ENCODE results near the gene CYP27B1.

Gene CYP27B1

GRCh38 chr12:57730336-57731067, 36.4 kb downstream of the CYP27B1 start:
- H3K4me3 ChIP-seq (ENCODE audit: low read depth, low read length), result no peak overlapping the region
- TF ChIP-seq, protein P1, sequence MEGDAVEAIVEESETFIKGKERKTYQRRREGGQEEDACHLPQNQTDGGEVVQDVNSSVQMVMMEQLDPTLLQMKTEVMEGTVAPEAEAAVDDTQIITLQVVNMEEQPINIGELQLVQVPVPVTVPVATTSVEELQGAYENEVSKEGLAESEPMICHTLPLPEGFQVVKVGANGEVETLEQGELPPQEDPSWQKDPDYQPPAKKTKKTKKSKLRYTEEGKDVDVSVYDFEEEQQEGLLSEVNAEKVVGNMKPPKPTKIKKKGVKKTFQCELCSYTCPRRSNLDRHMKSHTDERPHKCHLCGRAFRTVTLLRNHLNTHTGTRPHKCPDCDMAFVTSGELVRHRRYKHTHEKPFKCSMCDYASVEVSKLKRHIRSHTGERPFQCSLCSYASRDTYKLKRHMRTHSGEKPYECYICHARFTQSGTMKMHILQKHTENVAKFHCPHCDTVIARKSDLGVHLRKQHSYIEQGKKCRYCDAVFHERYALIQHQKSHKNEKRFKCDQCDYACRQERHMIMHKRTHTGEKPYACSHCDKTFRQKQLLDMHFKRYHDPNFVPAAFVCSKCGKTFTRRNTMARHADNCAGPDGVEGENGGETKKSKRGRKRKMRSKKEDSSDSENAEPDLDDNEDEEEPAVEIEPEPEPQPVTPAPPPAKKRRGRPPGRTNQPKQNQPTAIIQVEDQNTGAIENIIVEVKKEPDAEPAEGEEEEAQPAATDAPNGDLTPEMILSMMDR (IDR thresholded peaks at IDR 0.05; ENCODE audit: insufficient read depth, low read depth, low read length, missing control alignments), result no peak
- no peak for DNase-seq (ENCODE audit: low read depth)

DNA sequence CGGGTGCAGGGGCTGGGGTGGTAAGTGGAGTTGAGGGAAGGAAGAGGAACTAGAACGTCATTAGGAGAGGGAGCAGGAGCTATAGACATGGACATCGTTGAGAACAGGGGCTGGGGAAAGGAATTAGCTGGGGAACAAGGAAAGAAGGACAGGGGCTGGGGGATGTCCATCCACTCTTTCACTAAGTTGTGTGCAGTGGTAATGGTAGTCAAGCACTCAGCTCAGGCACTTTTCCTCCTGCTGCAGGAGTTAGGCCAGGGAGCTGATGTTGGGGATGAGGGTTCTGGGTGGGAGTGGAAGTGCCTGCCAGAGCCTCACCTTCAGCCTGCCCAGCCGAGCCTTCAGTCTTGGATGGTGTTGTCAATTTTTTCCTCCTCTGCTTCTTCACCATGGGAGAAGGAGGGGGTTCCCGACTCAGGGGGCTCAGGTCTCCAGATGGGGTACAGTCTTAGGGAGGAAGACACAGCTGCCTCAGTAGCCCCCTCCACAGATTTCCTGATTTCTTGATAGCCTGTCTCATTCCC, 37.5 kb downstream of the CYP27B1 start:
- no peak for DNase-seq (ENCODE audit: low read depth)

DNA sequence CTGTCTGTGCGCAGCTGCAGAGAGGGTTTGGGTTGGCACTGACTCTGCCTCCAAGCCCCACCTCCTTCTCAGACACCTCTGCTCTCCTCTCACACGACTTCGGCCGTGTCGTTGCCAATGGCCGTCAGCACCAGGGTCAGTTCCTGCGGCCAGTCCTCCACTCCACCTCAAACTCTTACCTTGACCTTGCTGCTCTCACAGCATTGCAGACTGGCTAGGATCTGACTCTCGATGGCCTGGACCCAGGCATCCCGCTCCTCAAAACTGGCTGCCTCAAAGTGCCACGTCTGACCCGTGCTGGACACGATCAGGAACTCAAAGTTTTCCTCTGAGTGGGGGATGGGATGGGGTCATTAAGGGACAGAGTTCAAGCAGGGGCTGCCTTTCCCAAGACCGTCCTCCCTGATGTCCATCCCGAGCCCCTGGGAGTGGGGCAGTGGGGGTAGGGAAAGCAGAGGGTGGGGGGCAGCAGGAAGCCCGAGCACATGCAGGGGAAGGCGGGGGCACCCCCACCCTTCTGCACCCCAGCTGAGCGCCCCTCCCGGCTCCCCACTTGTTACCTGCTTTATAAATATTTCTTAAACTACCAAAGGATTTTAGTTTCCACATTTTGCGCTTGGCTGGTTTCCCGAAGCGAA, 39.0 kb downstream of the CYP27B1 start:
- DNase-seq (ENCODE audit: low read depth), result no peak
- no peak overlapping the region for H3K4me3 ChIP-seq (ENCODE audit: low read depth, low read length)
- TF ChIP-seq, protein P1 (IDR thresholded peaks at IDR 0.05; ENCODE audit: insufficient read depth, low read depth, low read length, missing control alignments), result no peak

More for the DNA sequence above, 37.5 kb downstream of the CYP27B1 start:
- TF ChIP-seq, protein P1 (IDR thresholded peaks at IDR 0.05; ENCODE audit: insufficient read depth, low read depth, low read length, missing control alignments), result no peak
- H3K4me3 ChIP-seq (ENCODE audit: low read depth, low read length), result no peak overlapping the region

GRCh38 chr12:57726884-57727757, 39.8 kb downstream of the CYP27B1 start:
- no peak for DNase-seq (ENCODE audit: low read depth)
- TF ChIP-seq, protein P1 (IDR thresholded peaks at IDR 0.05; ENCODE audit: insufficient read depth, low read depth, low read length, missing control alignments), result no peak
- H3K4me3 ChIP-seq (ENCODE audit: low read depth, low read length), result no peak overlapping the region

GRCh38 chr12:57726151-57726883, 40.6 kb downstream of the CYP27B1 start:
- TF ChIP-seq, protein P1 (IDR thresholded peaks at IDR 0.05; ENCODE audit: insufficient read depth, low read depth, low read length, missing control alignments), result no peak
- H3K4me3 ChIP-seq (ENCODE audit: low read depth, low read length), result no peak overlapping the region
- DNase-seq (ENCODE audit: low read depth), result no peak

DNA sequence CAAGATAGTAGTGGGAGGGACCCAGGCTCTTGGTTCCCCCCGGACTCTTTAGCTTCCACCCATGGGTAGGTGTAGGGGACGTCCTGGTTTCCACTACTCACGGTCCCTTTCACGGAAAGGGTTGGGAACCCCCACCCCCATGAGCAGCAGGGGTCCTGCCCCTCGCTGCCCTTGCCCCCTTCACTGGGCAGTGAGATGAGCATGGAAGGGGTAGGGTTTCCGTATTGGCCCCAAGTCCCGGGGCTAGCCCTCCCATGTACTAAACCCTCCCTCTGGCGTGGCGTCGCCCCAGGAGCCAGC, 41.1 kb downstream of the CYP27B1 start:
- TF ChIP-seq, protein P1 (IDR thresholded peaks at IDR 0.05; ENCODE audit: insufficient read depth, low read depth, low read length, missing control alignments), result no peak
- no peak overlapping the region for H3K4me3 ChIP-seq (ENCODE audit: low read depth, low read length)
- DNase-seq (ENCODE audit: low read depth), result no peak

Data from GM12865 (cell line).